ENCODE data around the gene MAPK12. TPM values are rescaled to one million over a fixed set of nuclear protein-coding genes. Genes with fewer than 3 reads are reported as not detected.

Gene MAPK12
- total and polyA plus RNA-seq, 12 donors = 10.6 to 23.0 (median 16.1) TPM

GRCh38 chr22:50262460-50262911, 1.0 kb upstream of the MAPK12 start:
- no peak for TF ChIP-seq CTCF (IDR thresholded peaks at IDR 0.05)
- Histone ChIP-seq H3K4me3 (no peak overlapping the region), H3K4me1 (peaks cover 10 to 55% (median 25%) of the 10 kb centered on the region in 9 donors), H3K27ac (peak overlapping the region in 3 of 10 donors; percentile 48 to 76 (median 67)), H3K36me3 (peaks cover 0 to 10% (median 0%) of the 10 kb centered on the region in 9 donors), H3K27me3 (peaks cover 0 to 46% (median 0%) of the 10 kb centered on the region in 7 donors), H3K9me3 (no peaks in the 10 kb centered on the region)
- intact Hi-C loops (cut with DNase I) = no loop called here
- 70 to 75% methylated on average over 7 of the region's 7 CpGs for WGBS, 2 donors
- no peak for DNase-seq
- no peak for ATAC-seq

DNA sequence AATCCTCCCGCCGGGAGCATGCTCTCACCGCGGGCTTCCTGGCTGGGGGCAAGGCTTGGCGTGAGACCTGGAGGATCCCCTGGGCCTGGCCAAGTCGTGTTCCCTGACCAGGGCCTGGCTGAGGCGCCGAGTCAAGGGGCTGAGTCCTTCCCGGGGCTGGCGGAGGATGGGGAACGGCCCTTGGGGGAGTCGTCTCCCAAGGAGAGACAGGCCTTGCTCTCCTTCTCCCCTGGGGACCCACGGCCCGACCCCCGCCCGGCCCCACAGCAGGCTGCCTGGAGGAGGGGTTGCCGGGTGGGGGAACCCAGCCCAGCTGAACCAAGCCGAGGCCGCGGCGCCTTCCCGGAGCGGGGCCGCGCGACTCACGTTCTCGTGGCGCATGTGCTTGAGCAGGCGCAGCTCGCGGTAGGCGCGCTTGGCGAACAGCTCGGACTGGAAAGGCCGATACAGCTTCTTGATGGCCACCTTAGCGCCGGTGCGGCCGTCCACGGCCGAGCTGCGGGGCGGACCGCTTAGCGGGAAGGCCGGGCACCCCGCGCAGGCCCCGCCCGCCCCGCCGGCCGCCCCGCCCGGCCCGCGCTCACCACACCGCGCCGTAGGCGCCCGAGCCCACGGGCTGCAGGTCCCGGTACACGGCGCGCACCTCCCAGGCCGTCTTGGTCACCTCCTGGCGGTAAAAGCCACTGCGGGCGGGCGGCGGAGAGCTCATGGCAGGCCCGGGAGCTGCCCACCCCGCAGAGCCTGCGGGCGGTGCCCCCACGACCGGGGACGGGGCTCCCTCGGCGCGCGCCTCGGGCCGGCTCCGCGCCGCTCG, 475 bp downstream of the MAPK12 start:
- no peak for TF ChIP-seq CTCF (IDR thresholded peaks at IDR 0.05)
- Histone ChIP-seq H3K4me1 (peaks cover 6 to 48% (median 21%) of the 10 kb centered on the region in 9 donors), H3K27ac (peak overlapping the region in 9 of 10 donors; percentile 28 to 80 (median 63)), H3K4me3 (peak overlapping the region; percentile 36 to 75 (median 59)), H3K27me3 (peaks cover 0 to 32% (median 0%) of the 10 kb centered on the region in 7 donors), H3K36me3 (peaks cover 0 to 9% (median 0%) of the 10 kb centered on the region in 9 donors), H3K9me3 (no peaks in the 10 kb centered on the region)
- intact Hi-C loops (cut with DNase I) = no loop called here
- WGBS, 2 donors = 2% methylated on average over 67 to 92 of the region's 92 CpGs
- ATAC-seq = peak in 6 of 8 donors; percentile 3 to 21 (median 14)
- peak in 1 of 2 donors; percentile 54 for DNase-seq

DNA sequence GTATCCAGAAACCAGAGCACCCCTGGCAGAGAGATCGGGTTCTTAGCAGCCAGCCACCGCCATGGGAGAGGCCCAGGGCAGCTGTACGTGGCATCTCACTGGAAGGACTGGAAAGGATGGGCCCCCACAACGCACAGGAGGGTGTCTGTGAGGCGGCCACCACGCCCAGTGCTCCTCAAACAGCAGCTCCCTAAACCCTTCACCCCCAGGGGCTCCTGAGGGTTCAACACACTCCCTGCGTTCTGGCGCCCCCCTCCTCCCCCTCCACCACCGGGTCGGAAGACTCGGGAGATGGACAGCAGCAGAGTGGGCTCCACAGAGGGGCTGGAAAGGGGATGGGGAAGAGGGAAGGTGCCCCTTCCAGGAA, 1.1 kb downstream of the MAPK12 start:
- ATAC-seq = no peak
- H3K36me3 ChIP-seq = peaks cover 0 to 15% (median 0%) of the 10 kb centered on the region in 9 donors
- peaks cover 0 to 32% (median 0%) of the 10 kb centered on the region in 7 donors for H3K27me3 ChIP-seq
- no peak for DNase-seq
- H3K27ac ChIP-seq = peak overlapping the region in 9 of 10 donors; percentile 28 to 80 (median 63)
- no peaks in the 10 kb centered on the region for H3K9me3 ChIP-seq
- no peak for TF ChIP-seq CTCF (IDR thresholded peaks at IDR 0.05)
- intact Hi-C loops (cut with DNase I) = no loop called here
- peaks cover 6 to 48% (median 21%) of the 10 kb centered on the region in 9 donors for H3K4me1 ChIP-seq
- H3K4me3 ChIP-seq = peak overlapping the region; percentile 36 to 75 (median 59)
- WGBS, 2 donors = 34 to 41% methylated on average over 11 of the region's 11 CpGs

GRCh38 chr22:50259302-50259701, 2.2 kb downstream of the MAPK12 start:
- ATAC-seq (no peak), DNase-seq (no peak)
- TF ChIP-seq CTCF (IDR thresholded peaks at IDR 0.05) = no peak
- Histone ChIP-seq H3K4me1 (peaks cover 6 to 48% (median 21%) of the 10 kb centered on the region in 9 donors), H3K36me3 (peaks cover 0 to 17% (median 0%) of the 10 kb centered on the region in 9 donors), H3K27me3 (peaks cover 0 to 32% (median 0%) of the 10 kb centered on the region in 7 donors), H3K4me3 (no peak overlapping the region), H3K9me3 (no peaks in the 10 kb centered on the region), H3K27ac (peak overlapping the region in 3 of 10 donors; percentile 52 to 65 (median 54))
- WGBS, 2 donors = 94 to 95% methylated on average over 15 of the region's 15 CpGs
- intact Hi-C loops (cut with DNase I) = loop anchor here in 1 of 10 donors (5.0 kb wide), 1 partner anchor 78 kb away; no protein-coding TSS in a partner anchor

All from heart right ventricle (tissue), 16 donors.